Activated CD8-positive, alpha-beta memory T cell treated with anti-CD3 and anti-CD28 coated beads, Interleukin-2, amount 50 U/mL, for 24 hours (primary cell): ENCODE results near the gene PEMT.

Experiments used
- DNase-seq: peaks from one replicate; pipeline ENCODE4 v3.0.0-alpha.2; 2020; ENCODE audit errors: extremely low read depth

Gene PEMT

GRCh38 chr17:17570798-17571716, 20.5 kb downstream of the PEMT start:
- no peak for DNase-seq

GRCh38 chr17:17570140-17570797, 21.2 kb downstream of the PEMT start:
- DNase-seq = no peak

- no peak for DNase-seq
These were observed 21.8 kb downstream of the PEMT start for GRCh38 chr17:17569691-17570090.

- DNase-seq = no peak
These were observed 22.7 kb downstream of the PEMT start for GRCh38 chr17:17568772-17569195.

- DNase-seq = no peak
These were observed 23.9 kb downstream of the PEMT start for GRCh38 chr17:17567631-17568030.

GRCh38 chr17:17566896-17567513, 24.5 kb downstream of the PEMT start:
- DNase-seq = no peak

GRCh38 chr17:17565471-17566339, 25.8 kb downstream of the PEMT start:
- no peak for DNase-seq

GRCh38 chr17:17564896-17565295, 26.6 kb downstream of the PEMT start:
- DNase-seq = no peak

- DNase-seq = no peak
These were observed 27.2 kb downstream of the PEMT start for GRCh38 chr17:17564323-17564722.

- DNase-seq = no peak
These were observed 28.0 kb downstream of the PEMT start for GRCh38 chr17:17563530-17563929.

- DNase-seq = no peak
These were observed 29.4 kb downstream of the PEMT start for GRCh38 chr17:17562146-17562511.

- DNase-seq = no peak
These were observed 29.9 kb downstream of the PEMT start for GRCh38 chr17:17561408-17562145.

- no peak for DNase-seq
These were observed 30.5 kb downstream of the PEMT start for GRCh38 chr17:17560975-17561374.

- no peak for DNase-seq
These were observed 31.3 kb downstream of the PEMT start for GRCh38 chr17:17560167-17560566.

GRCh38 chr17:17559164-17559563, 32.3 kb downstream of the PEMT start:
- DNase-seq = no peak

GRCh38 chr17:17558431-17558830, 33.1 kb downstream of the PEMT start:
- no peak for DNase-seq

- DNase-seq = no peak
These were observed 33.7 kb downstream of the PEMT start for GRCh38 chr17:17557796-17558195.

- no peak for DNase-seq
These were observed 34.8 kb downstream of the PEMT start for GRCh38 chr17:17556671-17557070.

- DNase-seq = no peak
These were observed 35.6 kb downstream of the PEMT start for GRCh38 chr17:17555906-17556305.

- DNase-seq = no peak
These were observed 36.4 kb downstream of the PEMT start for GRCh38 chr17:17555151-17555550.

GRCh38 chr17:17554266-17554665, 37.2 kb downstream of the PEMT start:
- no peak for DNase-seq
